Measurements from ENCODE around the gene MPI.

MPI gene

GRCh38 chr15:74901612-74902063 is 11.8 kb downstream of the MPI start (continued):
- TF ChIP-seq ATF2 (tag by site-specific recombination; IDR thresholded peaks at IDR 0.05; ENCODE audit: low read depth): no peak
- peak; percentile 84 for TF ChIP-seq ZNF660 (tag by site-specific recombination; IDR thresholded peaks at IDR 0.05)
- no peak for TF ChIP-seq ZNF292 (tag by site-specific recombination; IDR thresholded peaks at IDR 0.05; ENCODE audit: borderline replicate concordance, low read depth)
- peak; percentile 59; the same call in 1 of the 2 replicates for TF ChIP-seq TRIM28 (IDR thresholded peaks at IDR 0.05; ENCODE audit: borderline replicate concordance, low read length)
- no peak for TF ChIP-seq ZNF501 (tag by site-specific recombination; IDR thresholded peaks at IDR 0.05)
- 0 out of 2 replicates have a peak, but pooled peaks have one; percentile 38 for TF ChIP-seq ZNF558 (tag by site-specific recombination; IDR thresholded peaks at IDR 0.05)
- TF ChIP-seq ZNF112 (tag by site-specific recombination; IDR thresholded peaks at IDR 0.05): no peak
- TF ChIP-seq ZNF2 (tag by site-specific recombination; IDR thresholded peaks at IDR 0.05): 0 out of 2 replicates have a peak, but pooled peaks have one; percentile 30
- TF ChIP-seq ZNF423 (tag by site-specific recombination; IDR thresholded peaks at IDR 0.05): no peak
- no peak for TF ChIP-seq ZNF248 (tag by site-specific recombination; IDR thresholded peaks at IDR 0.05)
- TF ChIP-seq ZNF837 (tag by site-specific recombination; IDR thresholded peaks at IDR 0.05): no peak

- POLR2A ChIA-PET: interaction anchor here (0.5 to 2.2 kb wide), 12 partner anchors 10 to 131 kb away, joined by 3 to 12 read pairs (median 5); partner anchors contain the start of genes COX5A, MPI and ULK3
These were observed 12.6 kb downstream of the MPI start for GRCh38 chr15:74902295-74903075.

GRCh38 chr15:74903676-74904075 is 13.8 kb downstream of the MPI start:
- no peak overlapping the region for H3K4me3 ChIP-seq (ENCODE audit: low read depth, low read length)
- CTCF ChIA-PET: interaction anchor here (0.6 to 8.7 kb wide), 6 partner anchors 12 to 133 kb away, joined by 3 to 79 read pairs (median 4); partner anchors contain the start of gene MPI
- H3K27ac ChIP-seq (ENCODE audit: extremely low read depth, low read depth, low read length): no peak overlapping the region
- H3K4me1 ChIP-seq (ENCODE audit: control insufficient read depth, insufficient read depth, low read length): peaks cover 3% of the 10 kb centered on the region; the same call in 1 of the 2 replicates
- no peaks in the 10 kb centered on the region for H3K9me3 ChIP-seq (ENCODE audit: control insufficient read depth, insufficient read depth, low read depth, low read length)
- POLR2A ChIA-PET: interaction anchor here (0.7 to 2.0 kb wide), 2 partner anchors 11 to 299 kb away, joined by 3 to 4 read pairs; no protein-coding TSS in a partner anchor
- peaks cover 32 to 61% of the 10 kb centered on the region in 2 experiments for H3K36me3 ChIP-seq (ENCODE audit: control insufficient read depth in 2 of 2, insufficient read depth in 1 of 2, low read length in 2 of 2)
- TF ChIP-seq ZBTB49 (tag by site-specific recombination; IDR thresholded peaks at IDR 0.05; ENCODE audit: low read depth): no peak
- no peak for TF ChIP-seq ZBTB21 (tag by site-specific recombination; IDR thresholded peaks at IDR 0.05)
- TF ChIP-seq WT1 (tag by site-specific recombination; IDR thresholded peaks at IDR 0.05): no peak
- TF ChIP-seq ZNF280D (tag by site-specific recombination; IDR thresholded peaks at IDR 0.05): no peak
- no peak for TF ChIP-seq KLF9 (tag by site-specific recombination; IDR thresholded peaks at IDR 0.05; ENCODE audit: low read depth)
- TF ChIP-seq ZNF514 (tag by site-specific recombination; IDR thresholded peaks at IDR 0.05): no peak
- TF ChIP-seq PRDM6 (tag by site-specific recombination; IDR thresholded peaks at IDR 0.05): no peak
- TF ChIP-seq ELK4 (IDR thresholded peaks at IDR 0.05; ENCODE audit: borderline replicate concordance, low read depth, low read length): no peak
- TF ChIP-seq ZNF354C (tag by site-specific recombination; IDR thresholded peaks at IDR 0.05; ENCODE audit: borderline replicate concordance, low read depth): no peak
- TF ChIP-seq TRIM28 (IDR thresholded peaks at IDR 0.05; ENCODE audit: borderline replicate concordance, low read length): no peak

More at GRCh38 chr15:74902295-74903075, 12.6 kb downstream of the MPI start:
- Histone ChIP-seq H3K9me3 (ENCODE audit: control insufficient read depth, insufficient read depth, low read depth, low read length) (no peaks in the 10 kb centered on the region), H3K4me1 (ENCODE audit: control insufficient read depth, insufficient read depth, low read length) (peaks cover 1% of the 10 kb centered on the region; the same call in 1 of the 2 replicates), H3K4me3 (ENCODE audit: low read depth, low read length) (no peak overlapping the region), H3K27ac (ENCODE audit: extremely low read depth, low read depth, low read length) (peak overlapping the region; percentile 22; the same call in 1 of the 2 replicates), H3K36me3 (ENCODE audit: control insufficient read depth in 2 of 2, insufficient read depth in 1 of 2, low read length in 2 of 2) (peaks cover 35 to 69% of the 10 kb centered on the region in 2 experiments)
- CTCF ChIA-PET: interaction anchor here (0.6 to 8.7 kb wide), 52 partner anchors 8 to 434 kb away, joined by 3 to 84 read pairs (median 6); partner anchors contain the start of genes C15orf39, COX5A, CSK and CYP1A1
- TF ChIP-seq SCRT2 (tag by site-specific recombination; IDR thresholded peaks at IDR 0.05) (peak; percentile 87), ZNF600 (tag by site-specific recombination; IDR thresholded peaks at IDR 0.05) (peak; percentile 37; the same call in 1 of the 2 replicates), MEIS1 (CRISPR knock-in tag; IDR thresholded peaks at IDR 0.05; ENCODE audit: borderline replicate concordance) (no peak), SCRT1 (tag by site-specific recombination; IDR thresholded peaks at IDR 0.05; ENCODE audit: borderline replicate concordance) (peak; percentile 69; the same call in 1 of the 2 replicates)

Measured in HEK293 (cell line).